Epithelial cell of proximal tubule (primary cell): ENCODE results near the gene RASA3. TPM values are rescaled to one million over a fixed set of nuclear protein-coding genes. Genes with fewer than 3 reads are reported as not detected.
"Not testable (repeated sequence)": the region's sequence is repeated elsewhere in the genome, so short reads cannot be mapped to it uniquely, and the experiment has no call there.

ENCODE experiments used
- DNase-seq: peaks from one replicate; pipeline ENCODE4 v3.0.0-alpha.2; 2011; ENCODE audit warnings: low read depth
- H3K4me3 ChIP-seq: 2 replicates; pipeline ENCODE4 v1.5.1; 2011; ENCODE audit warnings: low read depth, mild to moderate bottlenecking, low read length
- total RNA-seq: library from RNA; depleted of rRNA; stranded (reverse); fragments of >200 nt; gene quantifications from 2 replicates; pipeline ENCODE4 v1.2.3, GENCODE V29; 2015
- TF ChIP-seq, protein P1 (sequence below): conservative IDR thresholded peaks from 2 replicates; pipeline ENCODE4 v1.5.1; 2012; ENCODE audit warnings: low read depth, mild to moderate bottlenecking, low read length

The RASA3 gene
- total RNA-seq, 1 donor from 2014 or later = 25.7 TPM

DNA sequence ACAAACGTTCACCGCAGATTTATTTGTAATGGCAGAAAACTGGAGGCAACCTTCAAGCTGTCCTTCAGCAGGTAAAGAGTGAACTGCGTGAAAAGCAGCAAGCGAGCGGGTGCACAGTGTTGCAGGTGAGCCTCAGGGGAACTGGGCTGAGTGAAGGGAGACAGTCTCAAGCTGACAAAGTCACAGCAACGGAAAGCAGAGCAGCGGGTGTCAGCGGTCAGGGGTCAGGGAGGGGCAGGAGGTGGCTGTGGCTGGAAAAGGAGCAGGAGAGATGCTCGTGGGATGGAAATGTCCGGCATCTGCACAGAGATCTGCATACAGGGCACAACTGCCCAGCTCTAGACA lies 8.5 kb upstream of the RASA3 start:
- TF ChIP-seq, protein P1, sequence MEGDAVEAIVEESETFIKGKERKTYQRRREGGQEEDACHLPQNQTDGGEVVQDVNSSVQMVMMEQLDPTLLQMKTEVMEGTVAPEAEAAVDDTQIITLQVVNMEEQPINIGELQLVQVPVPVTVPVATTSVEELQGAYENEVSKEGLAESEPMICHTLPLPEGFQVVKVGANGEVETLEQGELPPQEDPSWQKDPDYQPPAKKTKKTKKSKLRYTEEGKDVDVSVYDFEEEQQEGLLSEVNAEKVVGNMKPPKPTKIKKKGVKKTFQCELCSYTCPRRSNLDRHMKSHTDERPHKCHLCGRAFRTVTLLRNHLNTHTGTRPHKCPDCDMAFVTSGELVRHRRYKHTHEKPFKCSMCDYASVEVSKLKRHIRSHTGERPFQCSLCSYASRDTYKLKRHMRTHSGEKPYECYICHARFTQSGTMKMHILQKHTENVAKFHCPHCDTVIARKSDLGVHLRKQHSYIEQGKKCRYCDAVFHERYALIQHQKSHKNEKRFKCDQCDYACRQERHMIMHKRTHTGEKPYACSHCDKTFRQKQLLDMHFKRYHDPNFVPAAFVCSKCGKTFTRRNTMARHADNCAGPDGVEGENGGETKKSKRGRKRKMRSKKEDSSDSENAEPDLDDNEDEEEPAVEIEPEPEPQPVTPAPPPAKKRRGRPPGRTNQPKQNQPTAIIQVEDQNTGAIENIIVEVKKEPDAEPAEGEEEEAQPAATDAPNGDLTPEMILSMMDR = no peak
- no peak overlapping the region for H3K4me3 ChIP-seq
- DNase-seq = no peak

DNA sequence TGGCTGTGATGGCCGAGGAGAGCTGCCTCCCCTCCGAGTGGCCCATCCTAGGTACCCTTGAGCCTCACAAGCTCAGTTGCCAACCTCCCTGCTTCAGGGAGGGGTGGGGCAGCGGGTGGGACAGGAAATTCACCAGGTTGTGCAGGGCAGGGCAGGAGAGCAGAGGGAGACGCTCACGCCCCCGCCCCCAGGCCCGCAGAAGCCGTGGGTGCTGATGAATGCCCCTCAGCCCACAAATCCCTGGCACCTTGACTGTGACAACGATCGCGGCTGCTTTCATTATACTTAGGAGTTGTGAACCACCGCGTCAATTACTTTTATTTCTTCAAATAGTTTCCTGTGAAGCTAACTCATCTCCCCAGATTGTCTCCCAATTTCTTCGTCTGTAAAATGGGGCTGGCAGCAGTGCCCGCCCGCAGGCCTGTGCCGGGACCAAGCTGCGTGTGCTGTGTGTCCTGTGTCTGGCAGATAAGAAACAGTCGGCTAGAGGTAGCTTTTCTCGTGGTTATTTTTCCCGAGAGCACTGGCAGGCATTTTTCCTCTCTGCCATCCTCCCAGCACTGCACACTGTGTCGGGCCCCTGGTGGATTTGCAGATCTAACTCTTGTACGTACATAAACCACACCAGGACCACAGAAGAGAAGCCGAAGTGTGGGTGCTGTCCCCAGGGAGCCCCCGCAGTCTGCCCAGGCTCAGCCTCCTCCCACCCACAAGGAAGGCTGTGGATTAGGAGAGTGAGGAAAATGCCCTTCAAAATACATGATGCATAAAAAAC lies 7.9 kb upstream of the RASA3 start:
- TF ChIP-seq, protein P1 = no peak
- no peak overlapping the region for H3K4me3 ChIP-seq

DNA sequence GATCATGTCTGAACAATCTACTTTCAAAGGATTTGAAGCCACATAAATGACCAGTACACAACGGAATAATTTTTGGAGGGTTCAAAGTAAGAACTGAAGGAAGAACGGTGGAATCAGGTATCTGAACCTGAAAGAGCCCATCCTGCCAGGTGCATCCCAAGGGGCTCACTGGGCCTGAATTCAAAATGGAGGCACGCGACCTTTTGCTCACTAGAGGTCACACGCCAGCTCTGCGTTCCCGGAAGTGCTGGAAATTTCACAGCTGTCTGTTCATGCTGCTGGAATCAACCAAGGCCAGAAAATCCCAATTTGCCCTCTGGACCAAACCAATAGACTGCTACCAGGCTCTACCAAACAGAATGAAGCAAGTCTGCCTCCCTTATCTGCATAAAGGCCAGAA lies 4.2 kb upstream of the RASA3 start:
- TF ChIP-seq, protein P1 = no peak
- DNase-seq = no peak
- H3K4me3 ChIP-seq = no peak overlapping the region

More for the DNA sequence above, 7.9 kb upstream of the RASA3 start:
- DNase-seq = no peak

DNA sequence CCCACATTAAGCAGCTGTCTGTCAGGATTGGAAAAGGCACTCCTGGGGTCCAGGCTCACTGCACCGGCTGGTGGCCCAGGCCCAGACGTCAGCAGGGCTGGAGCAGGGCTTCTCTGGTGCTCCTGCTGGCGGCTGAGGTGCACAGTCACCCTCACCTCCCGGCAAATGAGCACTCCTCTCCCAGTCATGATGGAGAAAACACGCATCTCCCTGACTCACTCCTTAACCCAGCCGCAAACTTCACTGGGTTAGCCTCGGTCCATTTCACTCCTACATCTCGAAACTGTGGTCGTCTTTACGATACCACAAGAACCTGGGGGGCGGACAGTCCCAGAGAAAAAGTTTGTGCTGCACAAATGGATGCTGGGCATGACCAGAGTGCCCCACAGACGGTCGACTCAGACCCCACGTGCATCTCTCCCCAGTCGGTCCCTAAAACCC lies 3.3 kb upstream of the RASA3 start:
- no peak overlapping the region for H3K4me3 ChIP-seq
- TF ChIP-seq, protein P1 = no peak
- DNase-seq = no peak

DNA sequence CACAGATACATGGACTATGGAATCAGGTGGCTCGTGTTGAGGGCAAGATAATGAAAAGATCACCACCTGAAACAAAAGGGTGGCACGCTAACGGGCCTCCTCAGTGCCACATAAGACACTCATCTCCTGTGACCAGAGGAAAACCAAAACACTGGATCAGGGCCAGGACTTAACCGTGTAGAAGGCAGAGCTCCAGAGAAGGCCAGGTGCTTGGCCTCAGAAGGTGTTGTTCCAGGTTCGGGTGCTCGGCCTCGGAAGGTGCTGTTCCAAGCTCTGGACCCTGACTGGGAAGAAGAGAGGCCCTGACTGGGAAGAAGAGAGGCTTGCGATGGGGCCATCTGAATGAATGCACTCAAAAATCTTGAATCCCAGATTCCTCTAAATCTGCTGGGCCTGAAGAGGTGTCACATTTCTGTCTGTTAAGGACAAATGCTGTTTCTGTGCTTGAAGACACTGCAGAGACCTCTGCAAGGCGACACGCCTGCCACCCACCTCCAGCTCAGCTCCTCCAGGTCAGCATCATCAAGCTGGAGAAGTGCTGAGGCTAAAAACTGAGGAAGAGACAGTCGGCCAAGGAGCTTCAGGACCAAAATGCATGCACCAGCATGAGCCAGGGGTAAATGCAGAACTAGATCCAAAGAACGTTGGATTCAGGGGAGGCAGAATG lies 2.7 kb upstream of the RASA3 start:
- TF ChIP-seq, protein P1 = no peak
- DNase-seq = no peak
- H3K4me3 ChIP-seq = no peak overlapping the region

DNA sequence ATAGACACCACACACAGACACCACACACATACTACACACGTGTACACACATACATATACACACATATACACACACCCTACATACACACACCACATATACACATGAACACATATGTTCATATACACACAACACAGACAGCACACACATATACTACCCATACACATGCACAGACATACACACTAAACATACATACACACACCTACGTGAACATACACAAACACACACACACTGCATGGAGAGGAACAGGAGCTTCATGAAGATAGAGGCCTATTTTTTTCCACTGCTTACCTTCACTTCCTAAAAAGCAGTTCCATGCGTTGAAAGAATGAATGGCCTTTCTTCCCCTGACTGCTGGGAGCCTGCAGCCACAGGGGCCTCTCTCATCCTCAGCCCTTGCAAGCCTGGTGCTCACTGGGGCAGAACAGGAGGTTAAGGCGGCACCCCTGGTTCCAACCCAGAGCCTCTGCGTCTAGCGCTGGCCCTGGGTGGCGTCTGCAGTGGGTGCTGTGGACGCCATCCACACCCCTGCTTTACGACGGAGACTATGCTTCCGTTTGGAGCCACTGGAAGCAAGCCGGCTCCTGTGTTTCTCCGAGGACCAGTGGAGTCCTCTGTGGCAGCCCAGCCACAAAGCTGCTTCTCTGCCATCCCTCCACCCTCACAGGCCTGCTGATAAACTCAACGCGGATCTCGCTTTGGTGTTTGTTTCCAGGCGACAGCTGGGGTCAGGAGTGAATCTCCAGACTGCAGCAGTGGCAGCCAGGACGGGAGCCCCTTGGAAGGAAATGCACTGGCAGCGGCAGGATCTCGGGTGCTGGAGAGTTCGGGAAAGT lies 1.9 kb upstream of the RASA3 start:
- no peak overlapping the region for H3K4me3 ChIP-seq
- TF ChIP-seq, protein P1 = no peak
- no peak for DNase-seq

DNA sequence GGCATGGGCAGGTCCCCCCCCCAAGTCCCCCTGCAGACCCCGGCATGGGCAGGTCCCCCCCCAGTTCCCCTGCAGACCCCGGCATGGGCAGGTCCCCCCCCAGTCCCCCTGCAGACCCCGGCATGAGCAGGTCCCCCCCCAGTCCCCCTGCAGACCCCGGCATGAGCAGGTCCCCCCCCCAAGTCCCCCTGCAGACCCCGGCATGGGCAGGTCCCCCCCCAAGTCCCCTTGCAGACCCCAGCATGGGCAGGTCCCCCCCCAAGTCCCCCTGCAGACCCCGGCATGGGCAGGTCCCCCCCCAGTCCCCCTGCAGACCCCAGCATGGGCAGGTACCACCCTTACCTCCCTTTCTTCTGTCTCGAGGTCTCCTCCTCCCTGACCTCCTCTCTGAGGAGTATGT lies 1.1 kb upstream of the RASA3 start:
- not testable (repeated sequence) for H3K4me3 ChIP-seq, DNase-seq

DNA sequence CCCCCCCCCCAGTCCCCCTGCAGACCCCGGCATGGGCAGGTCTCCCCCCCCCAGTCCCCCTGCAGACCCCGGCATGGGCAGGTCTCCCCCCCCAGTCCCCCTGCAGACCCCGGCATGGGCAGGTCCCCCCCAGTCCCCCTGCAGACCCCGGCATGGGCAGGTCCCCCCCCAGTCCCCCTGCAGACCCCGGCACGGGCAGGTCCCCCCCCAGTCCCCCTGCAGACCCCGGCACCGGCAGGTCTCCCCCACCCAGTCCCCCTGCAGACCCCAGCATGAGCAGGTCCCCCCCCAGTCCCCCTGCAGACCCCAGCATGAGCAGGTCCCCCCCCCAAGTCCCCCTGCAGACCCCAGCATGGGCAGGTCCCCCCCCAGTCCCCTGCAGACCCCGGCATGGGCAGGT lies 703 bp upstream of the RASA3 start:
- not testable (repeated sequence) for DNase-seq, H3K4me3 ChIP-seq
